SH-SY5Y (cell line): ENCODE results near the gene PDS5A.

Experiments used
- GATA2 ChIP-seq: IDR thresholded peaks from 2 replicates; pipeline ENCODE4 v1.6.1; 2011; ENCODE audit warnings: mild to moderate bottlenecking, low read depth, low read length
- GATA3 ChIP-seq: IDR thresholded peaks from 2 replicates; pipeline ENCODE4 v1.6.1; 2011; ENCODE audit warnings: low read depth, mild to moderate bottlenecking, low read length, moderate library complexity

- TF ChIP-seq GATA2: no peak
- TF ChIP-seq GATA3: no peak
Measured at GRCh38 chr4:39947963-39948362, 29.7 kb downstream of the PDS5A start.
